Right renal pelvis (tissue), 4 donors: ENCODE measurements around the gene PON1. TPM values are rescaled to one million over a fixed set of nuclear protein-coding genes. Genes with fewer than 3 reads are reported as not detected.

Experiments used
- DNase-seq, 4 donors: peaks; one replicate each; pipeline ENCODE4 v3.0.0-alpha.2; 2013; ENCODE audit warnings: low read depth in 4 of 4, low spot score in 3 of 4, missing footprints in 1 of 4
- polyA plus RNA-seq, 4 donors: library from polyadenylated mRNA; unstranded; fragments of 120-200 nt; gene quantifications; one replicate each; pipeline ENCODE4 v1.2.1, GENCODE V29; 2013; ENCODE audit not compliant: insufficient read length in 4 of 4

The PON1 gene
- under 1 TPM; 0.34 to 0.55 (median 0.43) TPM for polyA plus RNA-seq

GRCh38 chr7:95324431-95324830 is at the start of gene PON1:
Gene PON1 (minus strand): TSS chr7:95324532. CDS start chr7:95324475, 57 bp downstream.
- no peak for DNase-seq

- no peak for DNase-seq
Measured at GRCh38 chr7:95373323-95373722, 49.0 kb upstream of the PON1 start.

GRCh38 chr7:95368235-95368634 is 43.9 kb upstream of the PON1 start:
- DNase-seq: no peak

GRCh38 chr7:95367606-95368005 is 43.3 kb upstream of the PON1 start:
- DNase-seq: no peak

GRCh38 chr7:95365151-95365550 is 40.8 kb upstream of the PON1 start:
- no peak for DNase-seq

- no peak for DNase-seq
Measured at GRCh38 chr7:95357623-95358022, 33.3 kb upstream of the PON1 start.

GRCh38 chr7:95342642-95343307 is 18.4 kb upstream of the PON1 start:
- no peak for DNase-seq

- no peak for DNase-seq
Measured at GRCh38 chr7:95342029-95342428, 17.7 kb upstream of the PON1 start.

GRCh38 chr7:95340491-95340890 is 16.2 kb upstream of the PON1 start:
- DNase-seq: no peak

GRCh38 chr7:95338832-95339231 is 14.5 kb upstream of the PON1 start:
- no peak for DNase-seq

- DNase-seq: no peak
Measured at GRCh38 chr7:95335093-95335492, 10.8 kb upstream of the PON1 start.

- DNase-seq: no peak
Measured at GRCh38 chr7:95334447-95334846, 10.1 kb upstream of the PON1 start.

GRCh38 chr7:95330961-95331337 is 6.6 kb upstream of the PON1 start:
- DNase-seq: no peak

- DNase-seq: no peak
Measured at GRCh38 chr7:95330204-95330960, 6.0 kb upstream of the PON1 start.

- DNase-seq: no peak
Measured at GRCh38 chr7:95327356-95327755, 3.0 kb upstream of the PON1 start.

GRCh38 chr7:95323410-95324129 is 762 bp downstream of the PON1 start:
- no peak for DNase-seq

- no peak for DNase-seq
Measured at GRCh38 chr7:95322854-95323253, 1.5 kb downstream of the PON1 start.

- no peak for DNase-seq
Measured at GRCh38 chr7:95322396-95322795, 1.9 kb downstream of the PON1 start.

GRCh38 chr7:95321720-95322119 is 2.6 kb downstream of the PON1 start:
- no peak for DNase-seq

- DNase-seq: no peak
Measured at GRCh38 chr7:95320651-95321050, 3.7 kb downstream of the PON1 start.

GRCh38 chr7:95319570-95319969 is 4.8 kb downstream of the PON1 start:
- DNase-seq: no peak
